Measurements from ENCODE around the gene EEF1G. TPM values are rescaled to one million over a fixed set of nuclear protein-coding genes. Genes with fewer than 3 reads are reported as not detected.

EEF1G gene
- total and polyA plus RNA-seq, 2 donors = 863 to 1,468 TPM

- WGBS = 92% methylated on average over 6 of the region's 6 CpGs
- DNase-seq (ENCODE audit: extremely low spot score) = no peak
- Histone ChIP-seq H3K4me1 (ENCODE audit: insufficient read depth) (no peaks in the 10 kb centered on the region), H3K36me3 (ENCODE audit: insufficient read depth) (no peaks in the 10 kb centered on the region), H3K4me3 (ENCODE audit: low read depth, low read length) (no peak overlapping the region), H3K27ac (ENCODE audit: low read depth) (no peak overlapping the region)
Observed at GRCh38 chr11:62610403-62610802, 36.7 kb upstream of the EEF1G start.

GRCh38 chr11:62608776-62609175 is 35.1 kb upstream of the EEF1G start:
- Histone ChIP-seq H3K36me3 (ENCODE audit: insufficient read depth) (peaks cover 2% of the 10 kb centered on the region), H3K4me3 (ENCODE audit: low read depth, low read length) (no peak overlapping the region), H3K4me1 (ENCODE audit: insufficient read depth) (no peaks in the 10 kb centered on the region)

GRCh38 chr11:62607714-62608113 is 34.0 kb upstream of the EEF1G start:
- H3K36me3 ChIP-seq (ENCODE audit: insufficient read depth) = peaks cover 2% of the 10 kb centered on the region
- H3K4me1 ChIP-seq (ENCODE audit: insufficient read depth) = no peaks in the 10 kb centered on the region
- 79% methylated on average over 4 of the region's 4 CpGs for WGBS

More at GRCh38 chr11:62608776-62609175, 35.1 kb upstream of the EEF1G start:
- DNase-seq (ENCODE audit: extremely low spot score) = no peak
- no peak overlapping the region for H3K27ac ChIP-seq (ENCODE audit: low read depth)
- WGBS = 93% methylated on average over 12 of the region's 12 CpGs

DNA sequence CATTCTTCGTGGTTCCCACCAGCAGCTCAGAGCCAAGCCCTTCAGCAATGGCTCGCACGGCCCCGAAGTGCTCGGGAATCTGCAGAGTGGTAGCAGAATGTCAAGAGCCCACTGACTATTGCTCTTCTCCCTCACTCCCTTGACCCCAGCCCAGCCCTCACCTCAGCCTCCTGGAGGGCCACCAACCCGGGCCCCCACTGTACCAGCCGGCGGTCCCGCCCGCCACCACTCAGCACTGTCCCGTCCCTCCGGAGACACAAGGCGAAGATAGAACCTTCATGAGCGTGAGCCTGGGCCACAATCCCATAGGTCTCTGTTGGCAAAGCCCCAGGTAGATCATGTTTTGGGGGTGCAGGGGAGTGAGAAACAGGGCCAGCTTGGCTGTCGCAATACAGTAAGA is 32.2 kb upstream of the EEF1G start:
- no peak overlapping the region for H3K4me3 ChIP-seq (ENCODE audit: low read depth, low read length)
- no peaks in the 10 kb centered on the region for H3K4me1 ChIP-seq (ENCODE audit: insufficient read depth)
- H3K36me3 ChIP-seq (ENCODE audit: insufficient read depth) = peaks cover 2% of the 10 kb centered on the region

More at GRCh38 chr11:62607714-62608113, 34.0 kb upstream of the EEF1G start:
- Histone ChIP-seq H3K27ac (ENCODE audit: low read depth) (no peak overlapping the region), H3K4me3 (ENCODE audit: low read depth, low read length) (no peak overlapping the region)
- no peak for DNase-seq (ENCODE audit: extremely low spot score)

GRCh38 chr11:62605467-62605866 is 31.8 kb upstream of the EEF1G start:
- 87% methylated on average over 6 of the region's 6 CpGs for WGBS
- no peak overlapping the region for H3K4me3 ChIP-seq (ENCODE audit: low read depth, low read length)
- no peak for DNase-seq (ENCODE audit: extremely low spot score)
- no peak overlapping the region for H3K27ac ChIP-seq (ENCODE audit: low read depth)
- no peaks in the 10 kb centered on the region for H3K4me1 ChIP-seq (ENCODE audit: insufficient read depth)
- H3K36me3 ChIP-seq (ENCODE audit: insufficient read depth) = peaks cover 2% of the 10 kb centered on the region

More for the DNA sequence above, 32.2 kb upstream of the EEF1G start:
- no peak for DNase-seq (ENCODE audit: extremely low spot score)
- 93% methylated on average over 15 of the region's 15 CpGs for WGBS
- H3K27ac ChIP-seq (ENCODE audit: low read depth) = no peak overlapping the region

DNA sequence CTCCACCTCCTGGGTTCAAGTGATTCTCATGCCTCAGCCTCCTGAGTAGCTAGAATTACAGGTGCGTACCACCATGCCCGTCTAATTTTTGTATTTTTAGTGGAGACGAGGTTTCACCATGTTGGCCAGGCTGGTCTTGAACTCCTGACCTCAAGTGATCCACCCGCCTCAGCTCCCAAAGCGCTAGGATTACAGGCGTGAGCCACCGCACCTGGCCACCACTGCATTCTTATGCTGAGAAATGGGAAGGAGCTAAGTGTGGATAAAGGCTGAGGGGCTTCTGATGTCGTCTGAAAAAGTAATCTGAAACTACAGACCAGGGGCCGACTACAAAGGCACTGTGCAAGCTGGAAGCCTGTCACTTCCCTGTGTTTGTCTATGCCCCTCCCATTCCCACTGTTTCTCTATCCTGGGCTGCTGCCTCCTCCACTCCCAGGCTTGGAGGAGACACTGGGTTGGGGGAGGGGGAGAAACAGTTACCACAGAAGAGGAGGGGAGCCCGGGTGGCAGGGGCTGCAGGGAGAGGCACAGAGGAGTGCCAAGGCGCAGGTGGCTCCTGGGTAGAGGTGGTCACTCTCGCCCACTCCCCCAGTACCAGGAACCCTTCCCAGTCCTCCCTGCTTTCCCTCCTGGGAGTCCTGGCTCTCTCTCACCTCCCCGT is 30.9 kb upstream of the EEF1G start:
- Histone ChIP-seq H3K27ac (ENCODE audit: low read depth) (no peak overlapping the region), H3K36me3 (ENCODE audit: insufficient read depth) (peaks cover 2% of the 10 kb centered on the region), H3K4me3 (ENCODE audit: low read depth, low read length) (no peak overlapping the region), H3K4me1 (ENCODE audit: insufficient read depth) (no peaks in the 10 kb centered on the region)
- no peak for DNase-seq (ENCODE audit: extremely low spot score)
- 85% methylated on average over 13 of the region's 13 CpGs for WGBS

DNA sequence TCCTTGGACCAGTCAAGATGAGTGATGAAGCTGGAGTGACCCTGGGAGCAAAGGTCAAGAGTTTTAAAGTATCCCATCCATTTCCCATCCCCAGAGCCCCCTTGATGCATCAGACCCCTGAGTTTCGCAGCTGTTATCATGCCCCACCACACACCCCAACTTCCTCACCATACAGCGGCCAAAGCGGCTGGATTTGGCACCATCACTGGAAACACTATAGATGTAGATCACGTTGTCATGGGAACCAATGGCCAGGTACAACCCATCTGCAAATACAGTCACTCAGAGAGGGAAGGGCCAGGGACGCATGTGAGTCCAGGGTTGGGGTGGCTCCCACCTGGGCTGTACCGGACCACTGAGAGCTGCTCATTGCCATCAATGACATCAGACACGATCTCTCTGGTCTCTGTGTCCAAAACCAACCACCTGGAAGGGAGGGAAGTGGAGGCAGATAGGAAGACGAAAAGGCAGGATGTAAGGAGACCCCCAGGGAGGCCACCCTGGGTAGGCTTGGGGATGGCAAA is 30.1 kb upstream of the EEF1G start:
- 91% methylated on average over 8 of the region's 8 CpGs for WGBS
- Histone ChIP-seq H3K27ac (ENCODE audit: low read depth) (no peak overlapping the region), H3K4me1 (ENCODE audit: insufficient read depth) (no peaks in the 10 kb centered on the region), H3K4me3 (ENCODE audit: low read depth, low read length) (no peak overlapping the region), H3K36me3 (ENCODE audit: insufficient read depth) (peaks cover 2% of the 10 kb centered on the region)
- DNase-seq (ENCODE audit: extremely low spot score) = no peak

- 50% methylated on average over 13 of the region's 13 CpGs for WGBS
- peak overlapping the region; percentile 89 for H3K4me3 ChIP-seq (ENCODE audit: low read depth, low read length)
- H3K27ac ChIP-seq (ENCODE audit: low read depth) = no peak overlapping the region
- DNase-seq (ENCODE audit: extremely low spot score) = no peak
- no peaks in the 10 kb centered on the region for H3K4me1 ChIP-seq (ENCODE audit: insufficient read depth)
- H3K36me3 ChIP-seq (ENCODE audit: insufficient read depth) = peaks cover 2% of the 10 kb centered on the region
Observed at GRCh38 chr11:62603072-62603408, 29.3 kb upstream of the EEF1G start.

GRCh38 chr11:62602141-62603071 is 28.7 kb upstream of the EEF1G start:
- H3K36me3 ChIP-seq (ENCODE audit: insufficient read depth) = peaks cover 2% of the 10 kb centered on the region
- DNase-seq (ENCODE audit: extremely low spot score) = no peak
- no peaks in the 10 kb centered on the region for H3K4me1 ChIP-seq (ENCODE audit: insufficient read depth)
- WGBS = 7% methylated on average over 96 of the region's 96 CpGs
- H3K27ac ChIP-seq (ENCODE audit: low read depth) = peak overlapping the region; percentile 54
- H3K4me3 ChIP-seq (ENCODE audit: low read depth, low read length) = peak overlapping the region; percentile 89

GRCh38 chr11:62601372-62602140 is 27.9 kb upstream of the EEF1G start, which contains the start of gene MTA2:
TSS of gene MTA2 (minus strand) at chr11:62601865. CDS start at chr11:62601450, 415 bp downstream.
- DNase-seq (ENCODE audit: extremely low spot score) = peak; percentile 96
- Histone ChIP-seq H3K27ac (ENCODE audit: low read depth) (peak within 1 kb of the TSS; percentile 96), H3K4me3 (ENCODE audit: low read depth, low read length) (peak within 1 kb of the TSS; percentile 89), H3K36me3 (ENCODE audit: insufficient read depth) (peaks cover 2% of the 10 kb centered on the region), H3K4me1 (ENCODE audit: insufficient read depth) (no peaks in the 10 kb centered on the region)
- under 1% methylated on average over 83 of the region's 83 CpGs for WGBS

DNA sequence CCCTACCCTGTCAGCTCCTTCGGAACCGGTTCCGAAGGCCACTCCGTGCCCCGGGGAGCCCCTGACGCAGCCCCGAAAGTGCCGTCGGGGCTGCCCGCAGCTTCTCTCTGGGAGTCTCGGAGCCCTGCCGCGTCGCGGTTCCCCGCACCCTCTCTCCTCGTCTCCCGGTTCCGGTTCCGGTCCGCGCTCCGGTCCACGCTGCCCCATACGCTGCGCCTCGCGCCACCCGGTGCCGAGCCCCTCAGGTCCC is 27.4 kb upstream of the EEF1G start:
- peak overlapping the region; percentile 96 for H3K27ac ChIP-seq (ENCODE audit: low read depth)
- H3K4me3 ChIP-seq (ENCODE audit: low read depth, low read length) = peak overlapping the region; percentile 89
- WGBS = under 1% methylated on average over 30 of the region's 30 CpGs
- peaks cover 2% of the 10 kb centered on the region for H3K36me3 ChIP-seq (ENCODE audit: insufficient read depth)
- no peak for DNase-seq (ENCODE audit: extremely low spot score)
- H3K4me1 ChIP-seq (ENCODE audit: insufficient read depth) = no peaks in the 10 kb centered on the region

GRCh38 chr11:62600367-62601121 is 26.9 kb upstream of the EEF1G start:
- H3K4me1 ChIP-seq (ENCODE audit: insufficient read depth) = no peaks in the 10 kb centered on the region
- WGBS = 2% methylated on average over 26 of the region's 26 CpGs
- peaks cover 2% of the 10 kb centered on the region for H3K36me3 ChIP-seq (ENCODE audit: insufficient read depth)
- DNase-seq (ENCODE audit: extremely low spot score) = no peak
- peak overlapping the region; percentile 89 for H3K4me3 ChIP-seq (ENCODE audit: low read depth, low read length)
- peak overlapping the region; percentile 96 for H3K27ac ChIP-seq (ENCODE audit: low read depth)

DNA sequence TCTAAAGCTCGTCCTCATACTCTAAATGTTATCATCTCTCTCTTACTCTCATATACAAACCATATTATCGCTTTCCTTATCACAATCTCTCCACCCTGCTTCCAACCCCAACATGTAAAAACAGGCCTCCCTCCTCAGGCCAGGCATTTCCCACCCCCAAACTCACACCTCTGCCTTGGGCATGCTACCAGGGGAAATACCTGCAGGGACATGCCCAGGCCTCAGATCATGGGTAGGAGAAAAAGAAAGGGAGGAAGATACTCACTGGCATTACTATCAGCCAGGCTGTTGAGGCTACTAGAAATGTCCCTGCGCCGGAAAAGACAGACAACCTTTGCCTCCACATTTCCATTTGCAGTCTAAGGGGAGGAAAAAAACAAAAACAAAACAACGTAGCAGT is 26.2 kb upstream of the EEF1G start:
- Histone ChIP-seq H3K27ac (ENCODE audit: low read depth) (no peak overlapping the region), H3K36me3 (ENCODE audit: insufficient read depth) (no peaks in the 10 kb centered on the region), H3K4me1 (ENCODE audit: insufficient read depth) (no peaks in the 10 kb centered on the region), H3K4me3 (ENCODE audit: low read depth, low read length) (no peak overlapping the region)
- WGBS = 37% methylated on average over 5 of the region's 5 CpGs
- DNase-seq (ENCODE audit: extremely low spot score) = no peak

Data from urinary bladder (tissue), 4 donors.